H4 (cell line): ENCODE measurements around the gene ADGRB2. TPM values are rescaled to one million over a fixed set of nuclear protein-coding genes. Genes with fewer than 3 reads are reported as not detected.

Experiments
- DNase-seq: peaks from one replicate; pipeline ENCODE4 v3.0.0-alpha.2; 2015; ENCODE audit warnings: low spot score
- total RNA-seq: library from RNA; depleted of rRNA; stranded (reverse); fragments of >200 nt; shearing (Covaris generic); gene quantifications from 2 replicates; pipeline ENCODE4 v1.2.3, GENCODE V29; 2014

The ADGRB2 gene
- total RNA-seq, 1 experiment from 2014 or later, result 3.5 TPM

- DNase-seq, result peak; percentile 45
These were observed 60.5 kb downstream of the ADGRB2 start, which contains the start of gene COL16A1 for GRCh38 chr1:31703431-31704270. Gene COL16A1 (minus strand): TSS chr1:31704017. CDS start chr1:31702193, 1,824 bp downstream.

- DNase-seq, result no peak
These were observed 61.2 kb downstream of the ADGRB2 start for GRCh38 chr1:31702836-31703404.

GRCh38 chr1:31701091-31701736, 62.9 kb downstream of the ADGRB2 start:
- DNase-seq, result peak; percentile 88

- no peak for DNase-seq
These were observed 63.6 kb downstream of the ADGRB2 start for GRCh38 chr1:31700468-31701090.

GRCh38 chr1:31699341-31699891, 64.7 kb downstream of the ADGRB2 start:
- no peak for DNase-seq

GRCh38 chr1:31697369-31697984, 66.7 kb downstream of the ADGRB2 start:
- DNase-seq, result no peak

GRCh38 chr1:31696242-31696641, 67.9 kb downstream of the ADGRB2 start:
- DNase-seq, result peak; percentile 38

GRCh38 chr1:31695327-31695726, 68.8 kb downstream of the ADGRB2 start:
- no peak for DNase-seq

GRCh38 chr1:31694964-31695313, 69.2 kb downstream of the ADGRB2 start:
- DNase-seq, result no peak

- no peak for DNase-seq
These were observed 69.8 kb downstream of the ADGRB2 start for GRCh38 chr1:31694069-31694963.

- DNase-seq, result no peak
These were observed 70.9 kb downstream of the ADGRB2 start for GRCh38 chr1:31693231-31693630.

- DNase-seq, result no peak
These were observed 72.2 kb downstream of the ADGRB2 start for GRCh38 chr1:31691951-31692350.

GRCh38 chr1:31691446-31691845, 72.7 kb downstream of the ADGRB2 start:
- DNase-seq, result no peak

GRCh38 chr1:31690921-31691320, 73.2 kb downstream of the ADGRB2 start:
- no peak for DNase-seq

- peak; percentile 92 for DNase-seq
These were observed 74.3 kb downstream of the ADGRB2 start for GRCh38 chr1:31689854-31690253.

- DNase-seq, result no peak
These were observed 74.8 kb downstream of the ADGRB2 start for GRCh38 chr1:31689379-31689778.

- no peak for DNase-seq
These were observed 75.8 kb downstream of the ADGRB2 start for GRCh38 chr1:31688233-31688918.

- no peak for DNase-seq
These were observed 76.5 kb downstream of the ADGRB2 start for GRCh38 chr1:31687601-31688000.

- no peak for DNase-seq
These were observed 78.3 kb downstream of the ADGRB2 start for GRCh38 chr1:31685795-31686194.

- DNase-seq, result no peak
These were observed 80.1 kb downstream of the ADGRB2 start for GRCh38 chr1:31683997-31684396.
